Mammary epithelial cell (primary cell): ENCODE measurements around the gene CDS2.

Source experiments
- EZH2 ChIP-seq: IDR thresholded peaks from 2 replicates; pipeline ENCODE4 v1.6.1; 2012; ENCODE audit warnings: low read length, inconsistent platforms, borderline replicate concordance
- TF ChIP-seq, protein P1 (sequence below), 2 donors: IDR thresholded peaks in 1 of 2; conservative IDR thresholded peaks in 1 of 2; 2 replicates each; pipeline ENCODE4 v1.5.1; 2011 to 2012; ENCODE audit warnings: inconsistent platforms in 2 of 2, low read length in 2 of 2, mild to moderate bottlenecking in 2 of 2, control low read depth in 1 of 2, low read depth in 1 of 2; ENCODE audit not compliant: insufficient read depth in 1 of 2; ENCODE audit errors: extremely low read depth in 1 of 2

GRCh38 chr20:5214826-5215225 is 88.0 kb downstream of the CDS2 start:
- TF ChIP-seq EZH2 = no peak
- TF ChIP-seq, protein P1, sequence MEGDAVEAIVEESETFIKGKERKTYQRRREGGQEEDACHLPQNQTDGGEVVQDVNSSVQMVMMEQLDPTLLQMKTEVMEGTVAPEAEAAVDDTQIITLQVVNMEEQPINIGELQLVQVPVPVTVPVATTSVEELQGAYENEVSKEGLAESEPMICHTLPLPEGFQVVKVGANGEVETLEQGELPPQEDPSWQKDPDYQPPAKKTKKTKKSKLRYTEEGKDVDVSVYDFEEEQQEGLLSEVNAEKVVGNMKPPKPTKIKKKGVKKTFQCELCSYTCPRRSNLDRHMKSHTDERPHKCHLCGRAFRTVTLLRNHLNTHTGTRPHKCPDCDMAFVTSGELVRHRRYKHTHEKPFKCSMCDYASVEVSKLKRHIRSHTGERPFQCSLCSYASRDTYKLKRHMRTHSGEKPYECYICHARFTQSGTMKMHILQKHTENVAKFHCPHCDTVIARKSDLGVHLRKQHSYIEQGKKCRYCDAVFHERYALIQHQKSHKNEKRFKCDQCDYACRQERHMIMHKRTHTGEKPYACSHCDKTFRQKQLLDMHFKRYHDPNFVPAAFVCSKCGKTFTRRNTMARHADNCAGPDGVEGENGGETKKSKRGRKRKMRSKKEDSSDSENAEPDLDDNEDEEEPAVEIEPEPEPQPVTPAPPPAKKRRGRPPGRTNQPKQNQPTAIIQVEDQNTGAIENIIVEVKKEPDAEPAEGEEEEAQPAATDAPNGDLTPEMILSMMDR (conservative IDR thresholded peaks at IDR 0.05 in 1 of 2, IDR thresholded peaks at IDR 0.05 in 1 of 2; ENCODE audit: extremely low read depth in 1 of 2, insufficient read depth in 1 of 2, low read depth in 1 of 2, low read length in 2 of 2) = no peak
